Measurements from ENCODE around the gene BMAL1. TPM values are rescaled to one million over a fixed set of nuclear protein-coding genes. Genes with fewer than 3 reads are reported as not detected.

The BMAL1 gene
- total RNA-seq, 4 donors from 2014 or later = 15.8 to 125 (median 24.4) TPM

- no peaks in the 10 kb centered on the region for H3K27me3 ChIP-seq
- TF ChIP-seq POLR2A (IDR thresholded peaks at IDR 0.05) = no peak
- TF ChIP-seq CTCF (IDR thresholded peaks at IDR 0.05) = no peak
- no peak overlapping the region for H3K4me3 ChIP-seq
- no peak overlapping the region for H3K27ac ChIP-seq
- H3K4me1 ChIP-seq = peaks cover 0 to 5% of the 10 kb centered on the region in 2 donors
- intact Hi-C loops (cut with DNase I; ENCODE audit: low total_unique reads) = no loop called here
- no peaks in the 10 kb centered on the region for H3K9me3 ChIP-seq
- H3K36me3 ChIP-seq = no peaks in the 10 kb centered on the region
- DNase-seq = no peak
Measured at GRCh38 chr11:13309156-13309555, 31.6 kb downstream of the BMAL1 start.

GRCh38 chr11:13310443-13310842 lies 32.9 kb downstream of the BMAL1 start:
- H3K27me3 ChIP-seq = no peaks in the 10 kb centered on the region

GRCh38 chr11:13311570-13311969 lies 34.0 kb downstream of the BMAL1 start:
- intact Hi-C loops (cut with DNase I; ENCODE audit: low total_unique reads) = no loop called here
- H3K27me3 ChIP-seq = no peaks in the 10 kb centered on the region
- TF ChIP-seq CTCF (IDR thresholded peaks at IDR 0.05) = no peak
- no peak for TF ChIP-seq POLR2A (IDR thresholded peaks at IDR 0.05)
- no peak for DNase-seq
- no peak overlapping the region for H3K27ac ChIP-seq
- H3K4me3 ChIP-seq = no peak overlapping the region
- no peaks in the 10 kb centered on the region for H3K9me3 ChIP-seq
- no peaks in the 10 kb centered on the region for H3K36me3 ChIP-seq
- H3K4me1 ChIP-seq = peaks cover 0 to 2% of the 10 kb centered on the region in 2 donors

More at GRCh38 chr11:13310443-13310842, 32.9 kb downstream of the BMAL1 start:
- Histone ChIP-seq H3K4me1 (peaks cover 0 to 5% of the 10 kb centered on the region in 2 donors), H3K36me3 (no peaks in the 10 kb centered on the region), H3K4me3 (no peak overlapping the region), H3K27ac (no peak overlapping the region), H3K9me3 (no peaks in the 10 kb centered on the region)
- no peak for TF ChIP-seq CTCF (IDR thresholded peaks at IDR 0.05)
- no peak for TF ChIP-seq POLR2A (IDR thresholded peaks at IDR 0.05)
- DNase-seq = no peak
- intact Hi-C loops (cut with DNase I; ENCODE audit: low total_unique reads) = no loop called here

GRCh38 chr11:13313005-13313819 lies 35.6 kb downstream of the BMAL1 start:
- intact Hi-C loops (cut with DNase I; ENCODE audit: low total_unique reads) = no loop called here
- Histone ChIP-seq H3K27ac (no peak overlapping the region), H3K27me3 (no peaks in the 10 kb centered on the region), H3K4me3 (no peak overlapping the region), H3K36me3 (no peaks in the 10 kb centered on the region), H3K4me1 (no peaks in the 10 kb centered on the region), H3K9me3 (no peaks in the 10 kb centered on the region)
- no peak for DNase-seq
- no peak for TF ChIP-seq CTCF (IDR thresholded peaks at IDR 0.05)

GRCh38 chr11:13314676-13315394 lies 37.2 kb downstream of the BMAL1 start:
- no peak for DNase-seq
- no peaks in the 10 kb centered on the region for H3K36me3 ChIP-seq
- TF ChIP-seq CTCF (IDR thresholded peaks at IDR 0.05) (no peak), POLR2A (IDR thresholded peaks at IDR 0.05) (no peak)
- H3K27ac ChIP-seq = no peak overlapping the region
- no peaks in the 10 kb centered on the region for H3K27me3 ChIP-seq
- no peak overlapping the region for H3K4me3 ChIP-seq
- H3K4me1 ChIP-seq = no peaks in the 10 kb centered on the region
- intact Hi-C loops (cut with DNase I; ENCODE audit: low total_unique reads) = no loop called here
- no peaks in the 10 kb centered on the region for H3K9me3 ChIP-seq

Measured in uterus (tissue), 4 donors.